ENCODE data around the gene ANKK1. TPM values are rescaled to one million over a fixed set of nuclear protein-coding genes. Genes with fewer than 3 reads are reported as not detected.

ANKK1 gene
- total RNA-seq, 1 experiment from 2014 or later, result 0.22 TPM

- Histone ChIP-seq H3K79me2 (ENCODE audit: insufficient read depth, low read length) (no peaks in the 10 kb centered on the region), H3K36me3 (ENCODE audit: control insufficient read depth in 1 of 2, insufficient read depth in 2 of 2, low read length in 2 of 2) (no peaks in the 10 kb centered on the region; a peak in 1 of 4 replicates), H3K9me3 (ENCODE audit: control insufficient read depth in 1 of 2, insufficient read depth in 1 of 2, low read depth in 1 of 2, low read length in 2 of 2) (no peaks in the 10 kb centered on the region), H3K4me1 (ENCODE audit: control insufficient read depth in 1 of 2, insufficient read depth in 2 of 2, low read length in 2 of 2) (no peaks in the 10 kb centered on the region), H3K27me3 (ENCODE audit: insufficient read depth, low read length) (no peaks in the 10 kb centered on the region), H3K9ac (ENCODE audit: low read length) (no peak overlapping the region), H3K4me2 (ENCODE audit: low read length) (no peak overlapping the region), H3K9me2 (ENCODE audit: insufficient read depth) (no peaks in the 10 kb centered on the region), H2AFZ (ENCODE audit: low read depth, low read length, poor library complexity, severe bottlenecking) (no peak overlapping the region), H3K4me3 (replicated peaks in 1 of 2; ENCODE audit: low read depth in 1 of 2, low read length in 2 of 2) (no peak overlapping the region), H4K20me1 (ENCODE audit: insufficient read depth) (no peaks in the 10 kb centered on the region), H3K27ac (ENCODE audit: low read depth, low read length) (no peak overlapping the region)
- POLR2A ChIA-PET, result no interaction called here
- BruUV-seq (replicated peaks), result no TSS peak
- RAD21 ChIA-PET (ENCODE audit: low non-redundant PET in 1 of 2, low total read pairs in 2 of 2, uncharacterized antibody in 2 of 2, unreplicated experiment in 2 of 2), result no interaction called here
- CTCF ChIA-PET, result no interaction called here
- intact Hi-C loops (cut with micrococcal nuclease), result no loop called here
- TF ChIP-seq YY1 (IDR thresholded peaks at IDR 0.05; ENCODE audit: extremely low read depth, insufficient replicate concordance, low read depth, low read length) (no peak), RAD21 (IDR thresholded peaks at IDR 0.05; ENCODE audit: low read depth) (no peak), EZH2 (IDR thresholded peaks at IDR 0.05) (no peak), POLR2AphosphoS5 (IDR thresholded peaks at IDR 0.05; ENCODE audit: low read depth, low read length) (no peak), EZH2phosphoT487 (IDR thresholded peaks at IDR 0.05; ENCODE audit: borderline replicate concordance) (no peak), ZNF274 (IDR thresholded peaks at IDR 0.05; ENCODE audit: low read depth, low read length) (no peak), SP1 (IDR thresholded peaks at IDR 0.05; ENCODE audit: low read depth) (no peak), JUND (IDR thresholded peaks at IDR 0.05) (no peak)
- TF ChIP-seq, protein P1, sequence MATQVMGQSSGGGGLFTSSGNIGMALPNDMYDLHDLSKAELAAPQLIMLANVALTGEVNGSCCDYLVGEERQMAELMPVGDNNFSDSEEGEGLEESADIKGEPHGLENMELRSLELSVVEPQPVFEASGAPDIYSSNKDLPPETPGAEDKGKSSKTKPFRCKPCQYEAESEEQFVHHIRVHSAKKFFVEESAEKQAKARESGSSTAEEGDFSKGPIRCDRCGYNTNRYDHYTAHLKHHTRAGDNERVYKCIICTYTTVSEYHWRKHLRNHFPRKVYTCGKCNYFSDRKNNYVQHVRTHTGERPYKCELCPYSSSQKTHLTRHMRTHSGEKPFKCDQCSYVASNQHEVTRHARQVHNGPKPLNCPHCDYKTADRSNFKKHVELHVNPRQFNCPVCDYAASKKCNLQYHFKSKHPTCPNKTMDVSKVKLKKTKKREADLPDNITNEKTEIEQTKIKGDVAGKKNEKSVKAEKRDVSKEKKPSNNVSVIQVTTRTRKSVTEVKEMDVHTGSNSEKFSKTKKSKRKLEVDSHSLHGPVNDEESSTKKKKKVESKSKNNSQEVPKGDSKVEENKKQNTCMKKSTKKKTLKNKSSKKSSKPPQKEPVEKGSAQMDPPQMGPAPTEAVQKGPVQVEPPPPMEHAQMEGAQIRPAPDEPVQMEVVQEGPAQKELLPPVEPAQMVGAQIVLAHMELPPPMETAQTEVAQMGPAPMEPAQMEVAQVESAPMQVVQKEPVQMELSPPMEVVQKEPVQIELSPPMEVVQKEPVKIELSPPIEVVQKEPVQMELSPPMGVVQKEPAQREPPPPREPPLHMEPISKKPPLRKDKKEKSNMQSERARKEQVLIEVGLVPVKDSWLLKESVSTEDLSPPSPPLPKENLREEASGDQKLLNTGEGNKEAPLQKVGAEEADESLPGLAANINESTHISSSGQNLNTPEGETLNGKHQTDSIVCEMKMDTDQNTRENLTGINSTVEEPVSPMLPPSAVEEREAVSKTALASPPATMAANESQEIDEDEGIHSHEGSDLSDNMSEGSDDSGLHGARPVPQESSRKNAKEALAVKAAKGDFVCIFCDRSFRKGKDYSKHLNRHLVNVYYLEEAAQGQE (IDR thresholded peaks at IDR 0.05; ENCODE audit: low read depth), result no peak
- DNase-seq (ENCODE audit: low read depth, low spot score) (no peak), ATAC-seq (no peak)
Measured at GRCh38 chr11:113365895-113366294, 21.7 kb upstream of the ANKK1 start.

All from HCT116 (cell line).